Uterus (tissue), 2 donors: ENCODE results near the gene GATM.

Source experiments
- POLR2A ChIP-seq, 2 donors: fragments of 450-650 bp; IDR thresholded peaks; one replicate each; pipeline ENCODE4 v1.6.1; 2016; ENCODE audit warnings: antibody characterized with exemption in 2 of 2, mild to moderate bottlenecking in 1 of 2, moderate library complexity in 1 of 2
- TF ChIP-seq, protein P1 (sequence below), 4 experiments: fragments of 200-600 bp in 2 of 4; fragments of 450-650 bp in 2 of 4; sonication (generic) in 2 of 4; IDR thresholded peaks; one replicate each; pipeline ENCODE4 v1.5.1; 2016 to 2019; ENCODE audit warnings: antibody characterized with exemption in 4 of 4, mild to moderate bottlenecking in 2 of 4, moderate library complexity in 1 of 4

DNA sequence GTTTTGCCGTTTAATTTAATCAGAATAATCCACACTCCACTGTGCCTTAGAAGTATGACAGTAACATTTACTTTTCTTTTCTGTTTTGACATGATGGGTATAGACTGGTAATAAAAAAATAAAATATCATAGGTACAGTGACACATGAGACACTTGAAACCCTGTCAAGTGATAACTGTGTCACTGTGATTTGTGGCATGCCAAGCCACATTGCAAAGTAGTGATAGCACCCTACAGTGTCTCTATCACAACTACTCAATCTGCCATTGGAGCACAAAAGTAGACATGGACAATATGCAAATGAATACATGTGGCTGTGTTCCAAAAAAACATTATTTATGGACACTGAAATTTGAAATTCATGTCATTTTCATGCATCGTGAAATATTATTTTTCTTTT is 22.5 kb downstream of the GATM start:
- TF ChIP-seq, protein P1, sequence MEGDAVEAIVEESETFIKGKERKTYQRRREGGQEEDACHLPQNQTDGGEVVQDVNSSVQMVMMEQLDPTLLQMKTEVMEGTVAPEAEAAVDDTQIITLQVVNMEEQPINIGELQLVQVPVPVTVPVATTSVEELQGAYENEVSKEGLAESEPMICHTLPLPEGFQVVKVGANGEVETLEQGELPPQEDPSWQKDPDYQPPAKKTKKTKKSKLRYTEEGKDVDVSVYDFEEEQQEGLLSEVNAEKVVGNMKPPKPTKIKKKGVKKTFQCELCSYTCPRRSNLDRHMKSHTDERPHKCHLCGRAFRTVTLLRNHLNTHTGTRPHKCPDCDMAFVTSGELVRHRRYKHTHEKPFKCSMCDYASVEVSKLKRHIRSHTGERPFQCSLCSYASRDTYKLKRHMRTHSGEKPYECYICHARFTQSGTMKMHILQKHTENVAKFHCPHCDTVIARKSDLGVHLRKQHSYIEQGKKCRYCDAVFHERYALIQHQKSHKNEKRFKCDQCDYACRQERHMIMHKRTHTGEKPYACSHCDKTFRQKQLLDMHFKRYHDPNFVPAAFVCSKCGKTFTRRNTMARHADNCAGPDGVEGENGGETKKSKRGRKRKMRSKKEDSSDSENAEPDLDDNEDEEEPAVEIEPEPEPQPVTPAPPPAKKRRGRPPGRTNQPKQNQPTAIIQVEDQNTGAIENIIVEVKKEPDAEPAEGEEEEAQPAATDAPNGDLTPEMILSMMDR (IDR thresholded peaks at IDR 0.05), result no peak
- no peak for TF ChIP-seq POLR2A (IDR thresholded peaks at IDR 0.05)
